IPS DF 6.9 (cell line): ENCODE data around the gene GDPD5.

Experiments used
- DNase-seq: peaks from one replicate; pipeline ENCODE4 v3.0.0-alpha.2; 2013; ENCODE audit warnings: low read depth, low spot score
- H3K27ac ChIP-seq: one replicate; pipeline ENCODE4 v1.5.1; 2013; ENCODE audit warnings: low read length, control low read depth
- H3K27me3 ChIP-seq: 2 replicates; pipeline ENCODE4 v1.6.1; 2013; ENCODE audit warnings: mild to moderate bottlenecking, low read length; ENCODE audit not compliant: control insufficient read depth, insufficient read depth
- H3K36me3 ChIP-seq: 2 replicates; pipeline ENCODE4 v1.6.1; 2013; ENCODE audit warnings: low read length; ENCODE audit not compliant: control insufficient read depth, insufficient read depth
- H3K4me1 ChIP-seq: 2 replicates; pipeline ENCODE4 v1.6.1; 2013; ENCODE audit warnings: low read length; ENCODE audit not compliant: control insufficient read depth, insufficient read depth
- H3K4me3 ChIP-seq: 2 replicates; pipeline ENCODE4 v1.5.1; 2013; ENCODE audit warnings: mild to moderate bottlenecking, low read length
- H3K9me3 ChIP-seq: 2 replicates; pipeline ENCODE4 v1.6.1; 2013; ENCODE audit warnings: low read length, inconsistent platforms; ENCODE audit not compliant: control insufficient read depth, insufficient read depth
- WGBS: extraction: QIAGEN DNeasy Blood & Tissue Kit; methylation state at CpG from one replicate; pipeline ENCODE4 v1.1.7; 2013; ENCODE audit warnings: mixed read lengths, missing lambda C conversion rate; ENCODE audit not compliant: insufficient read length, insufficient coverage; 5-methylcytosine and 5-hydroxymethylcytosine counted together

GDPD5 gene, protein sequence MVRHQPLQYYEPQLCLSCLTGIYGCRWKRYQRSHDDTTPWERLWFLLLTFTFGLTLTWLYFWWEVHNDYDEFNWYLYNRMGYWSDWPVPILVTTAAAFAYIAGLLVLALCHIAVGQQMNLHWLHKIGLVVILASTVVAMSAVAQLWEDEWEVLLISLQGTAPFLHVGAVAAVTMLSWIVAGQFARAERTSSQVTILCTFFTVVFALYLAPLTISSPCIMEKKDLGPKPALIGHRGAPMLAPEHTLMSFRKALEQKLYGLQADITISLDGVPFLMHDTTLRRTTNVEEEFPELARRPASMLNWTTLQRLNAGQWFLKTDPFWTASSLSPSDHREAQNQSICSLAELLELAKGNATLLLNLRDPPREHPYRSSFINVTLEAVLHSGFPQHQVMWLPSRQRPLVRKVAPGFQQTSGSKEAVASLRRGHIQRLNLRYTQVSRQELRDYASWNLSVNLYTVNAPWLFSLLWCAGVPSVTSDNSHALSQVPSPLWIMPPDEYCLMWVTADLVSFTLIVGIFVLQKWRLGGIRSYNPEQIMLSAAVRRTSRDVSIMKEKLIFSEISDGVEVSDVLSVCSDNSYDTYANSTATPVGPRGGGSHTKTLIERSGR

DNA sequence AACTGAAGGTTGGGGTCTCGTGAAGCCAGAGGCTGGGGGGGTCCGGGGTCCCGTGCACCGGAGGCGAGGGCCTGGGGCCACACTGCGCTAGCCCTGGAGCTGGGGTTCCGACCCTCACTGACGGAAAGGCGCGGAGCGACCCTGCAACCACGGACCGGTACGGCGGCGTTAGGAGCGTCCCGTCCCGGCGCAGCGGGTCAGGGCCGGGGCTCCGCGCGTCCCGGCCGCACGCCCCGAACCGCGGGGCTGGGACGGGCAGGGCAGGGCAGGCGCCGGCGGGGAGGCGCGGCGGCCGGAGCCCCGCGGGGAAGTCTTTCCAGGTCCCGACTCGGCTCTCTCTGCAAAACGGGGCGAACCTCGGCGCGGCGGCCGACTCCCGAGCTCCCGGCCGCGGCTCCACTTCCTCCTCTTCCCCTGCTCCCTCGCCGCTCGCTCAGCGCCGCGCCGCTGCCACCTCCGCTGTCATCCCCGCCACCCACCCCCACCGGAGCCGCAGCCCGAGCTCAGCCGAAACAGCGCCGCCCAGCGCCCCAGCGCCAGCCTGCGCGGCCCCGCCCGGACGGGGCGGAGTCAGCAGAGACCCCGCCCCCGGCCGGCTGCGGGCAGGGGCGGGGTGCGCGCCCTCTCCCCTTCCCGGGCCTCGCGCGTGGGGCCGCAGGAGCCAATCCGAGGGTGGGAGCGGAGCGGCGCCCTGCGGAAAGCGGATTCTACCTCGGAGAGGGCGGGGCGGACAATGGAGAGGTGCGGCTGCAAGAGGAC is at the start of gene GDPD5:
GDPD5 (minus strand) TSS at position 509 of the 759 bp plus-strand sequence. CDS start 48,206 bp downstream, outside the sequence.
- peak; percentile 55 for DNase-seq
- H3K4me3 ChIP-seq: peak within 1 kb of the TSS; percentile 67
- no peaks in the 10 kb centered on the region for H3K36me3 ChIP-seq
- no peaks in the 10 kb centered on the region for H3K9me3 ChIP-seq
- no peaks in the 10 kb centered on the region for H3K4me1 ChIP-seq
- no CpG with 5 or more reads among the region's 99 CpGs for WGBS
- H3K27ac ChIP-seq: no peak within 1 kb of the TSS
- H3K27me3 ChIP-seq: peaks cover 13% of the 10 kb centered on the region

DNA sequence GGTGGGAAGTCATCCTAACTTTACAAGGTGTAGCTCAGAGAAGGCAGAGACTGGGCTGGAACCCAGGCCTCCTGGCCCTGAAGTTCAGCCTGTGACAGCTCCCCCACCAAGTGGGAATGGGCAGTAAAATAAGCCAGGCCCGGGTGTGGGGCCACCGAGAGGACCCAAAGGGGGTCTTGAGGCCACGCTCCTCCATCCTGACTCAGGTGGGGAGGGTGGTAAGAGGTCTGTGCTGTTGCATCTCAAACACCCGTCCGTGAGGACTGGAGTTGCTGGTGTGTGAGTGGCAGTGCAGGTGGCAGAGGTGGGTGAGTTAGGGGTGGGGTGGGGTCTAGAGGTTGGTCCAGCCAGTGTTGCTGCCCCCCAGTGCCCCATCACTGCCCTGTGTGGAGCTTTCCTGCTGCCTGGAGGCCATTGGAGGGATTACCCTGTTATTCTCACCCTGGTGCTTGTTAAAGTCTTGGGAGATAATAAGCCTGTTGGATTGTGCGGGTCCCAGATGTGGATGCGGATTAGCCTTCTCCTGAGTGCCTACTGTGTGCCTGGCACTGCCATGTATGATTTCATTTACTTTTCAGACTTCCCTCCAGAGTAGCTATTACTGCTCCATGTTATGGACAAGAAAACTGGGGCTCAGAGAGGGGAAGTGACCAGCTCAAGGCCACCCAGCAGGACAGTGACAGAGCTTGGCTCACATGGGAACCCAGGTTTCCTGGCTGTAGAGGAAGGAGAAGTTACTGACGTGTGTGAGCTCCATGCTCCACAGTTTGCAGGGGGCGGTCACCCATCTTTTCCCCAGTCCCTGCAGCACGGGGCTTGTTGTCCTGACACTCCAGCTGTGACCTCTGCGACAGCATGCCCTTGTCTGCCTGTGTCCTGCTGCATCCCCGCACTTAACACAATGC is 49.2 kb upstream of the GDPD5 start:
- no peaks in the 10 kb centered on the region for H3K27me3 ChIP-seq
- H3K36me3 ChIP-seq: peaks cover 36% of the 10 kb centered on the region
- no peaks in the 10 kb centered on the region for H3K9me3 ChIP-seq
- DNase-seq: no peak
- no peak overlapping the region for H3K4me3 ChIP-seq
- WGBS: no CpG with 5 or more reads among the region's 12 CpGs
- peaks cover 2% of the 10 kb centered on the region for H3K4me1 ChIP-seq
- no peak overlapping the region for H3K27ac ChIP-seq

DNA sequence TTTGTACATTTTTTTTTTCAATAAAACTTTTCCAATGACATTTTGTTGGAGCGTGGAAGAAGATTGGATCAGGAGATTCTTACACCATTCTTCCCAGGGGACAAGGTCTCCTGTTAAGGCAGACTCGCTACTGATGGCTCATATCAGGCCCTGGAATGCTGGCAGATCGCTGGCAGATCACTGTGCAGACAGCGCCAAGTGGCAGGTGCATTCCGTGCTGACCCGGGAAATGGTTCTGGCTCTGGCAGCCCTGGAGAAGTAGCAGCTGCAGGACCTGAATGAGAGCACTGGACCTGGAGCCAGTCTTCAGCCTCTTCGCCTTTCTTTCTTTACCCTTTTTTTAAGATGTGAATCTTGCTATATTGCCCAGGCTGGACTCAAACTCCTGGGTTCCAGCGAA is 47.0 kb upstream of the GDPD5 start:
- Histone ChIP-seq H3K27ac (no peak overlapping the region), H3K36me3 (peaks cover 54% of the 10 kb centered on the region)
- no CpG with 5 or more reads among the region's 8 CpGs for WGBS

DNA sequence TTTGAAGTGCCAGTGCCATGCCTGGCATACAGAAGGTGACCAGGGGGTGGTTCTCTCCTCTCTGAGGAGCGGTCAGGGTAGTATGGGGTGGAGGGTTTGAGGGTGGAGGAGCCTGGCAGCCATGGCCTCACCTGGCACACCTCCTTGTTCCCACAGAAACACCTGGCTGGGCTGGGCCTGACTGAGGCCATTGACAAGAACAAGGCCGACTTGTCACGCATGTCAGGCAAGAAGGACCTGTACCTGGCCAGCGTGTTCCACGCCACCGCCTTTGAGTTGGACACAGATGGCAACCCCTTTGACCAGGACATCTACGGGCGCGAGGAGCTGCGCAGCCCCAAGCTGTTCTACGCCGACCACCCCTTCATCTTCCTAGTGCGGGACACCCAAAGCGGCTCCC is 45.9 kb upstream of the GDPD5 start:
- Histone ChIP-seq H3K9me3 (no peaks in the 10 kb centered on the region), H3K4me3 (no peak overlapping the region), H3K27ac (no peak overlapping the region), H3K36me3 (peaks cover 59% of the 10 kb centered on the region), H3K4me1 (peaks cover 2% of the 10 kb centered on the region), H3K27me3 (no peaks in the 10 kb centered on the region)
- WGBS: no CpG with 5 or more reads among the region's 14 CpGs
- DNase-seq: no peak

More for the DNA sequence above, 47.0 kb upstream of the GDPD5 start:
- Histone ChIP-seq H3K4me1 (peaks cover 2% of the 10 kb centered on the region), H3K9me3 (no peaks in the 10 kb centered on the region), H3K4me3 (no peak overlapping the region), H3K27me3 (no peaks in the 10 kb centered on the region)
- DNase-seq: no peak

DNA sequence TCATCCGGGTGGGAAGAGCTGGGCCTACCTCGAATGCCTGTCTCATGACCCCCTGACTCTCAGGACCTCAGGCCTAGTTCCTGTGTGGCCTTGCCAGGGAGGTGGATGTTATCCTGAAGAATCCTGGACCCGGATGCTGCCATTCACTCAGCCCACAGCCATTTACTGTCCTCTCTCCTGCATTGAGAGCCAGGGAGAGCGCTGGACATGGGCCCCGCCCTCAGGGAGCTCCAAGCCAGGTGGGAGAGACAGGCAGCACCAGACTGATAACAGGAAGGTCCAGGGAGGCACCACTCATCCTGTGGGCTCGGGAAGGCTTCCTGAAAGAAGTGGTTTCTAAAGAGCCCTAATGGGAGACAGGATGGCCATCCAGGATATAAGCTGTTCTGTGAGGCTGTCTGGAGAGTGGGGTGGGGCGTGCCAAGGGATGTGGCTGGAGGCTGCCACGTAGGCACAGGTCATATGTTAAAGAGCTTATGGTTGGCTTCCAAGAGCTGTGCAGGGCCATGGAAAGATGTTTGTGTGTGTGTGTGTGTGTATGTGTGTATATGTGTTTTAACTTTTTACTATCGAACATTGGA is 44.9 kb upstream of the GDPD5 start:
- no peaks in the 10 kb centered on the region for H3K27me3 ChIP-seq
- no peak for DNase-seq
- H3K27ac ChIP-seq: no peak overlapping the region
- H3K9me3 ChIP-seq: no peaks in the 10 kb centered on the region
- H3K36me3 ChIP-seq: peaks cover 65% of the 10 kb centered on the region
- WGBS: no CpG with 5 or more reads among the region's 9 CpGs
- H3K4me3 ChIP-seq: no peak overlapping the region
- no peaks in the 10 kb centered on the region; the same call in 1 of the 2 replicates for H3K4me1 ChIP-seq

DNA sequence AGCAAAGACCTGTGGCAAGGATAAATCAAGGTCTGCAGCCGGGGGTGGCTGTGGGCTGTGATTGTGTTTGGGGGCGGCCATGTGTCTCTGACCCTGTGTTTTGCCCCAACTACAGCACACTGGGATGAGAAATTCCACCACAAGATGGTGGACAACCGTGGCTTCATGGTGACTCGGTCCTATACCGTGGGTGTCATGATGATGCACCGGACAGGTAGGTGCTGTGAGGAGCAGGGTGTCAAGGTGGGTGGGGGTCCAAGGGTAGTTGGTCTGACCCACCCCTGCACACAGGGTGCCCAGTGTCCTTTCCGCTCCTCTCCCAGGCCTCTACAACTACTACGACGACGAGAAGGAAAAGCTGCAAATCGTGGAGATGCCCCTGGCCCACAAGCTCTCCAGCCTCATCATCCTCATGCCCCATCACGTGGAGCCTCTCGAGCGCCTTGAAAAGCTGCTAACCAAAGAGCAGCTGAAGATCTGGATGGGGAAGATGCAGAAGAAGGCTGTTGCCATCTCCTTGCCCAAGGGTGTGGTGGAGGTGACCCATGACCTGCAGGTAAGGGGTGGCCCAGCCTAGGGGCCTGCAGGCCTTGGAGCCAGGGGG is 43.0 kb upstream of the GDPD5 start:
- Histone ChIP-seq H3K4me1 (peaks cover 10% of the 10 kb centered on the region), H3K27ac (no peak overlapping the region), H3K9me3 (no peaks in the 10 kb centered on the region), H3K4me3 (no peak overlapping the region), H3K27me3 (no peaks in the 10 kb centered on the region), H3K36me3 (peaks cover 65% of the 10 kb centered on the region)
- no peak for DNase-seq
- no CpG with 5 or more reads among the region's 14 CpGs for WGBS

DNA sequence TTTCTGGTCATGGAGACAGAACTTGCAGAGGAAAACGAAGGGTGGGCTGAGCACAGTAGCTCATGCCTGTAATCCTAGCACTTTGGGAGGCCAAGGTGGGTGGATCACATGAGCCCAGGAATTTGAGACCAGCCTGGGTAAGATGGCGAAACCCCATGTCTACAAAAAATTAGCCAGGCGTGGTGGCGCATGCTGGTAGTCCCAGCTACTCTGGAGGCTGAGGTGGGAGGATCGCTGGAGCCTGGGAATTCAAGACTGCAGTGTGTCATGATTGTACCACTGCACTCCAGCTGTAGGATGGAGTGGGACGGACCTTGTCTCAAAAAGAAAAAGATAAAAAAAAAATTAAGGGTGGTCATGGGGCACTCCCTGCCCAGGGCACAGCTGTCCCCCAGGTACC is 42.2 kb upstream of the GDPD5 start:
- DNase-seq: no peak
- H3K27ac ChIP-seq: no peak overlapping the region
- WGBS: no CpG with 5 or more reads among the region's 6 CpGs
- H3K36me3 ChIP-seq: peaks cover 58% of the 10 kb centered on the region
- no peaks in the 10 kb centered on the region for H3K9me3 ChIP-seq
- H3K4me1 ChIP-seq: peaks cover 10% of the 10 kb centered on the region
- no peak overlapping the region for H3K4me3 ChIP-seq
- no peaks in the 10 kb centered on the region for H3K27me3 ChIP-seq

DNA sequence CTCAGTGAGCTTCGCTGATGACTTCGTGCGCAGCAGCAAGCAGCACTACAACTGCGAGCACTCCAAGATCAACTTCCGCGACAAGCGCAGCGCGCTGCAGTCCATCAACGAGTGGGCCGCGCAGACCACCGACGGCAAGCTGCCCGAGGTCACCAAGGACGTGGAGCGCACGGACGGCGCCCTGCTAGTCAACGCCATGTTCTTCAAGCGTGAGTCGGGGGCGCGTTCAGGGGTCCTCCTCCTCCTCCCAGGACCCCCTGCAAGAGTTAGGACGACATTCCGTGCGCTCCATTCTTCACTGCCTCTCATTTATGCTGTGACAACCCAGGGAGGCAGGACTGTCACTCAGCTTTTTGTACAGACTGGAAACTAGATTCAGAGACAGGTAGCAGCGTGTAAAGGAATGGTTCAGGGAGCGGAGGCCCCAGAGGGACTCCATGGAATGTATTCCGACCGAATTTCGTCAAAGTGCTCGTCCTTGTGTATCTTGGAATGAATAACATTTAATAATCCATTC is 41.1 kb upstream of the GDPD5 start:
- H3K4me3 ChIP-seq: no peak overlapping the region
- WGBS: no CpG with 5 or more reads among the region's 34 CpGs
- H3K9me3 ChIP-seq: no peaks in the 10 kb centered on the region
- DNase-seq: no peak
- H3K27me3 ChIP-seq: no peaks in the 10 kb centered on the region
- no peak overlapping the region for H3K27ac ChIP-seq
- H3K4me1 ChIP-seq: peaks cover 10% of the 10 kb centered on the region
- peaks cover 47% of the 10 kb centered on the region for H3K36me3 ChIP-seq

DNA sequence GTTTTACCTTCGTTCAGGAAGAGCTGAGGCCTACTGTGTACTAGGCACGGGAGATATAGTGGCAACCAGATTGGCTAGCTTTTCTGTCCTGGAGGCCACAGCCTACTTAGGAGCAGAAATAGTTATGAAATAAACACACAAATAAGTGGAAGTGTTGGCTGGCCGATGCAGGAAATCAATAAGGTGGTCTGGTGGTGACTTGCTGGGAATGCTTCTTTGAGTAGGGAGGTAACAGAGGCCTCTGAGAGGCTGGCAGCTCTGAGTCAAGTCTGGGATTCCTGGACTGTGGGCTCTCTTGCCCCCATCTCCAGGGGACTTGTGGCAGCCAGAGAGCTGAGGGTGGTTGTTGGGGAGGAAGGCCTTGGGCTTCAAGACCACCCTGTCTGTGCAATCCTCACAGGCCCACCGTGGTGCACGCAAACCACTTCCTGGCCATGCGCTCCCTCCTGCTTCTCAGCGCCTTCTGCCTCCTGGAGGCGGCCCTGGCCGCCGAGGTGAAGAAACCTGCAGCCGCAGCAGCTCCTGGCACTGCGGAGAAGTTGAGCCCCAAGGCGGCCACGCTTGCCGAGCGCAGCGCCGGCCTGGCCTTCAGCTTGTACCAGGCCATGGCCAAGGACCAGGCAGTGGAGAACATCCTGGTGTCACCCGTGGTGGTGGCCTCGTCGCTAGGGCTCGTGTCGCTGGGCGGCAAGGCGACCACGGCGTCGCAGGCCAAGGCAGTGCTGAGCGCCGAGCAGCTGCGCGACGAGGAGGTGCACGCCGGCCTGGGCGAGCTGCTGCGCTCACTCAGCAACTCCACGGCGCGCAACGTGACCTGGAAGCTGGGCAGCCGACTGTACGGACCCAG is 40.4 kb upstream of the GDPD5 start:
- Histone ChIP-seq H3K36me3 (peaks cover 41% of the 10 kb centered on the region), H3K27me3 (no peaks in the 10 kb centered on the region), H3K4me3 (no peak overlapping the region), H3K9me3 (no peaks in the 10 kb centered on the region), H3K4me1 (peaks cover 13% of the 10 kb centered on the region), H3K27ac (no peak overlapping the region)
- DNase-seq: no peak
- WGBS: no CpG with 5 or more reads among the region's 43 CpGs
